T-helper 17 cell (primary cell): ENCODE measurements around the gene PAPSS1. TPM values are rescaled to one million over a fixed set of nuclear protein-coding genes. Genes with fewer than 3 reads are reported as not detected.
"Not testable (repeated sequence)": the region's sequence is repeated elsewhere in the genome, so short reads cannot be mapped to it uniquely, and the experiment has no call there.

Source experiments
- ATAC-seq: fragments of 150-1000 bp; cut with Tn5 transposase; 2 replicates; pipeline ENCODE4 v1.10.0; 2021; ENCODE audit warnings: mild to moderate bottlenecking, moderate library complexity
- DNase-seq, 3 donors: peaks; one replicate each; pipeline versions ENCODE4 v3.0.0 to v3.0.0-alpha.2; 2020 to 2021
- H3K9me3 ChIP-seq: one replicate; pipeline ENCODE4 v1.7.0; 2013; ENCODE audit warnings: low read length, mild to moderate bottlenecking; ENCODE audit not compliant: control insufficient read depth, poor library complexity, severe bottlenecking
- H3K27ac Mint-ChIP-seq: one replicate; pipeline ENCODE4 v1.8.0; 2022; ENCODE audit warnings: mild to moderate bottlenecking, moderate library complexity, mixed read lengths
- H3K27me3 Mint-ChIP-seq: one replicate; pipeline ENCODE4 v1.8.0; 2022; ENCODE audit warnings: mixed read lengths
- H3K36me3 Mint-ChIP-seq: one replicate; pipeline ENCODE4 v1.8.0; 2022; ENCODE audit warnings: low read depth, mixed read lengths
- H3K4me1 Mint-ChIP-seq: one replicate; pipeline ENCODE4 v1.8.0; 2022; ENCODE audit warnings: mild to moderate bottlenecking, mixed read lengths
- H3K4me3 Mint-ChIP-seq: one replicate; pipeline ENCODE4 v1.8.0; 2022; ENCODE audit warnings: mild to moderate bottlenecking, moderate library complexity, mixed read lengths
- total RNA-seq, 4 donors: library from RNA in 2 of 4; stranded (reverse) in 2 of 4; gene quantifications; one replicate each; pipeline ENCODE4 v1.2.3 and lab custom pipeline; 2022 to 2026

The PAPSS1 gene
- total RNA-seq, 2 donors from 2014 or later, result 13.1 to 14.8 TPM

DNA sequence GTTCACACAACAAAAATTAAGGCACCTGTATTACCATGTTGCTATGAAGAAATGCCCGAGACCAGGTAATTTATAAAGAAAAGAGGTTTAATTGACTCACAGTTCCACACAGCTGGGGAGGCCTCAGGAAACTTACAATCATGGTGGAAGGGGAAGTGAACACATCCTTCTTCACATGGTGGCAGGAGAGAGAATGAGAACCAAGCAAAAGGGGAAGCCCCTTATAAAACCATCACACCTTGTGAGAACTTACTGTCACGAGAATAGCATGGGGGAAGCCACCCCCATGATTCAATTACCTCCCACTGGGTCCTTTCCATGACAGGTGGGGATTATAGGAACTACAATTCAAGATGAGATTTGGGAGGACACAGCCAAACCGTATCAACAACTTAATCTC, 68.6 kb downstream of the PAPSS1 start:
- H3K27ac Mint-ChIP-seq, ATAC-seq, H3K4me1 Mint-ChIP-seq, H3K27me3 Mint-ChIP-seq, H3K4me3 Mint-ChIP-seq, H3K9me3 ChIP-seq, DNase-seq: not testable (repeated sequence)
- peaks cover 23% of the 10 kb centered on the region for H3K36me3 Mint-ChIP-seq

DNA sequence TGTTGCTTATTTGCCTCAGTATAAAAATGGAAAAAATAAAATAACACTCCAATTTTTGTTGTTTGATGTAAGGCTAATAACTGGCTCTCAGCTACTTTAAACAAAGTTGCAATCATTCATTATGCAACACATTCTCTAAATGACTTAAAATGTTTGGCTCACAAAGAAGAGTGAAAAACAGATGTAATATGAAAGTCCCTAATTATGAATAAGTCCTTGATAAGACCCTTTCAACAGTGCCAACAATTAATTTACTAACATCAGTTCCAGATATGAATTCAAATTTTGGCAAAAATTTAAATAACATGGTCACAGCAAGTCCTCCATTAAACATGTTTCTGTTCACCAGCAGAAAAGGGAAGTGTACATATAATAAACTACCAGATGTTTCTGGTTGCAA, 69.8 kb downstream of the PAPSS1 start:
- peaks cover 11% of the 10 kb centered on the region for H3K4me1 Mint-ChIP-seq
- no peak overlapping the region for H3K4me3 Mint-ChIP-seq
- ATAC-seq (no peak), DNase-seq (no peak)
- H3K27ac Mint-ChIP-seq, result no peak overlapping the region
- no peaks in the 10 kb centered on the region for H3K27me3 Mint-ChIP-seq
- peaks cover 26% of the 10 kb centered on the region for H3K36me3 Mint-ChIP-seq
- no peaks in the 10 kb centered on the region for H3K9me3 ChIP-seq

DNA sequence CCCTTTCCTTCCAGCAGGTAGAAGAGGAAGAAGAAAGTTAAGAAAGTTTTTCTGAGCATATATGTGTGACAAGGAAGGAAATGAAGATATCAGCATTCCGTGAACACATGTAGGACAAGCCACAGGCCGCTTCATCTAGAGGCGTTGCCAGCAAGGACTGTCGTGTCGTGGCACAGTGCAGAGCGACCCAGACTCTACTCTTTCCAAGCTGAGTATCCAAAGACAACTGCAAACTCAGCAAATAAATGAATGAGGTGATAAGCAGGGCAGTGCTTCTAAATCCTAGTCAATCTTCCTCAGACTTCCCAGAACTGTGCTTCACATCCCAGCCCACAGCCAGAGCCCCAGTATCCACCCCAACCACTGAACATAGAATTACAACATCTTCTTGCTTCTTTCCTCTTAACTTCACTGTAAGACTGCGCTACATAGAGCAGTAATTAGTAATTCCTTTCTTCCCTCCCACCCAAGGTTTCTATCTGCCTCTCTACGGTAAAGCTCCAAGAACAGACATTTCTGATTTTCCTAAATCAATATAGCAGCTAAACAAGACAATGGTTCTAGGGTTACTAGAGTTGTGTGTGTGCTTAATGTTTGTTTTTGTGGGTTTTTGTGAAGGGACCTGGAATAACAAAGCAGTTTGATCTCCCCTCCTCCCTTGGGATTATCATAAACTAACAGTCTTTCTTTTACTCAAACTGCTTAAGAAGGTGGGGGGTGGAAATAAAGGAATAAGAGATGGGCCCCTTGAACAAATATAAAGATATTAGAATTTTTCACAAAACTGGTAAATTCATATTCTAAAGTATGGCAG, 71.6 kb downstream of the PAPSS1 start:
- Mint-ChIP-seq H3K4me3 (no peak overlapping the region), H3K36me3 (peaks cover 28% of the 10 kb centered on the region), H3K27ac (no peak overlapping the region), H3K27me3 (no peaks in the 10 kb centered on the region), H3K4me1 (peaks cover 11% of the 10 kb centered on the region)
- ATAC-seq (no peak), DNase-seq (no peak)
- no peaks in the 10 kb centered on the region for H3K9me3 ChIP-seq

DNA sequence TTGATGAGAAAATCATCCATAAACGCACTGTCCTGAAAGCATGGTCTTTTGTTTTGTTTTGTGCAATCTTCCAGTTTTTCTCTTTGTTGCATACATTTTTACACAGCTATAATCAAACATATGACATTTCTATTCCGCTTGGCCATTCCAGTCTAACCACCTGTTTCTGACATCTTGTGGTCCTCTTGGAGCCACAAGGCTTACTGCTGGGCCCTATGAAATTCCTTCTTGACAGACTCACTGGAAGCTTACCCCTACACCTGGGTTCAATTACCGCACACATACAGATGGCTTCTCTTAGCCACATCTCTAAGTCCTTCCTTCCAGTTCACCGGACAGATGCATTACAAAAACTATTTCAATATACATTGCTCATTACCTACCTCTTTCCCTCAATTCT, 72.4 kb downstream of the PAPSS1 start:
- Mint-ChIP-seq H3K36me3 (peaks cover 27% of the 10 kb centered on the region), H3K27me3 (no peaks in the 10 kb centered on the region), H3K4me3 (no peak overlapping the region), H3K27ac (no peak overlapping the region), H3K4me1 (peaks cover 11% of the 10 kb centered on the region)
- ATAC-seq, result no peak
- DNase-seq, result no peak
- no peaks in the 10 kb centered on the region for H3K9me3 ChIP-seq

DNA sequence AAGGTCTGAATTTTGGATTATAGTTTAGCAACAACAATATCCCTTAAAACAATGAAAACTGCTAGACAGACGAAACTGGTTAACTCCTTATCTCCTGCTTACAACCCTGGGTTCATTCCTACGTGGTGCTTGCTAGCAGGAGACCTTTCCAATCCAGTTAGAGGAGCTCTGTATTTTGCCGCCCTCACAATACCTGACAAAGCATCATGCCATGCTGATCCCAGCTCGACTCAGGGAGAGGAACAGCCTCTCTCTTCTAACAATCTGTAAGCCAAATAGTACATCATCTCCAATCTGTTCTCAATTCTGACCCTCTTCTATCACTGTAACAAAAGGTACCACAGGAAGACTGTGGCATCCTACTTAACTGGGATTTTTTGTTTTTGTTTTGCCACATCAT, 74.4 kb downstream of the PAPSS1 start:
- H3K9me3 ChIP-seq, result no peaks in the 10 kb centered on the region
- no peak for ATAC-seq
- H3K36me3 Mint-ChIP-seq, result peaks cover 29% of the 10 kb centered on the region
- no peak overlapping the region for H3K27ac Mint-ChIP-seq
- H3K27me3 Mint-ChIP-seq, result no peaks in the 10 kb centered on the region
- DNase-seq, result no peak
- no peak overlapping the region for H3K4me3 Mint-ChIP-seq
- peaks cover 13% of the 10 kb centered on the region for H3K4me1 Mint-ChIP-seq

DNA sequence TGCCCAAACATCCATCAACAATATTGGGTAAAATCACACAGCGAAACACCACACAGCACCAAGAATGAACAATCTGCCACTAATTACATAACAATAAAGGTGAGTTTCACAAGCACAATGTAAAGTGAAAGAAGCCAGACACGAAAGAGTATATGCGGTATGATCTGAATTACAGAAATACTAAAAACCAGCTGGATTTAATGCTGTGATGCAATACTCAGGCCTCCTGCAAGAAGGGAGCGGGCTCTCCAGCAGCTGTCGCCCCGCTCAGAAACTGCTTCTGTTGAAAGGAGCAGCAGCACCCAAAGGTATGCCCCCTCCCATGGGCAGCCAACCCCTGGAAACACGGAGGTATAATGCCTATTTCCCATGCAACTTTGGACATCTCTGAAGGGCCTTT, 77.0 kb downstream of the PAPSS1 start:
- no peak for DNase-seq
- Mint-ChIP-seq H3K27me3 (no peaks in the 10 kb centered on the region), H3K27ac (no peak overlapping the region), H3K36me3 (peaks cover 23% of the 10 kb centered on the region), H3K4me1 (peaks cover 7% of the 10 kb centered on the region), H3K4me3 (no peak overlapping the region)
- ATAC-seq, result no peak
- no peaks in the 10 kb centered on the region for H3K9me3 ChIP-seq

DNA sequence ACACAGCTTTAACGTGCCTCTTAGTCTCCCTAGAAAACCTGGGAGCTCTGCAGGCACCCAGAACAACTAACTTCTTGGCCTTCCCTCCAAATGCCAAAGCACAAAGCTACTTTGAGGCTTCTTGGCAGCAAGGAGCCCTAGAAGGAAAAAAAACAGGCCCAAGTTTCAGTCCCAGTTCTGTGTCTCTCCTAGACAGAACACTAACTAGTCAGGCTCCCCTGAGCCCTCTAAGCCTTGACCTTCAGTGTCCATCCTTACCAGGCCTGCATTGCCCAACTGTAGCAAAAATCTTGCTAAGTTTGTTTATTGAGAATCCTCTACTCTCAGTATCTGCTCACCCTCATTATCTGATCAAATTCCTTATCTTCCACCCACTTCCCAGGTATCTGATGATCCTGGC, 79.2 kb downstream of the PAPSS1 start:
- Mint-ChIP-seq H3K27me3 (no peaks in the 10 kb centered on the region), H3K36me3 (peaks cover 17% of the 10 kb centered on the region), H3K4me3 (no peak overlapping the region), H3K4me1 (peaks cover 7% of the 10 kb centered on the region), H3K27ac (no peak overlapping the region)
- ATAC-seq, result no peak
- no peaks in the 10 kb centered on the region for H3K9me3 ChIP-seq
- no peak for DNase-seq

DNA sequence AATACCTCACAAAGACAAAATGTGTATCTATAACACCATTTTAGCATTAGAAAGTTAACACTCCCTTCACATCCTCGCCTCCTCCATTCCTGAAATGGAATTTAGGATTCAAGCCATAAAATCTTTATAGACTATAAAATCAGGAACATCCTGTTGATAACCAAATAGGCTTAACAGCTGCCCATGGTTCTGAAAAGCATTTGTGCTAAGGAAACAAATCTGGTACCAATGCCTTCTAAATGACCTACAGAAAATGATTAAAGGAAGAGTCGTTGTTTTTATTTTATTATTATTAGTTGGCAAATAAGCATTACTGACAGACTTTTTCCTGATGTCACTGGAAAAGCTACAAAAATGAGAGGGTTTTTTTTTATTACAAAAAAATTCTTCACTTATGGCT, 79.8 kb downstream of the PAPSS1 start:
- Mint-ChIP-seq H3K27me3 (no peaks in the 10 kb centered on the region), H3K36me3 (peaks cover 14% of the 10 kb centered on the region), H3K4me3 (no peak overlapping the region), H3K27ac (no peak overlapping the region), H3K4me1 (peaks cover 6% of the 10 kb centered on the region)
- DNase-seq (no peak), ATAC-seq (no peak)
- no peaks in the 10 kb centered on the region for H3K9me3 ChIP-seq

DNA sequence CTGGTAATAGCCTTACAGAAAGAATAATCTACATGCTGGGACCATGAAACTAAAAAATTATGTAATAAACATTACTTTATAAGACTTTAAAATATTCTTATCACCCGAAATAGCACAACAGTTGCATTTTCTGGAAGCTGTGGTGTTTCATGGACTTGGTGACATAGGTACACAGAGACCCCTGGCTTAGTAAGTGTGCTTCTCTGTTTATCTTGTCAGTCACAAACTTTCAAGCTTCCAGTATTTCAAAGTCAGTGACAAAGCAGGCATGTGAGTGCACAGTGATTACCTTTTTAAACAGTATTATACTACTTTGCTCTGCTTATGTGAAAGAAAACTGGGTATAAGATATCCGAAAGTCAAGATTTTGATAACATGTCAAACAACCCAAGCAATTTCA, 84.3 kb downstream of the PAPSS1 start:
- DNase-seq (no peak), ATAC-seq (no peak)
- Mint-ChIP-seq H3K4me3 (no peak overlapping the region), H3K4me1 (peaks cover 3% of the 10 kb centered on the region), H3K27ac (no peak overlapping the region), H3K36me3 (peaks cover 3% of the 10 kb centered on the region), H3K27me3 (no peaks in the 10 kb centered on the region)
- no peaks in the 10 kb centered on the region for H3K9me3 ChIP-seq

DNA sequence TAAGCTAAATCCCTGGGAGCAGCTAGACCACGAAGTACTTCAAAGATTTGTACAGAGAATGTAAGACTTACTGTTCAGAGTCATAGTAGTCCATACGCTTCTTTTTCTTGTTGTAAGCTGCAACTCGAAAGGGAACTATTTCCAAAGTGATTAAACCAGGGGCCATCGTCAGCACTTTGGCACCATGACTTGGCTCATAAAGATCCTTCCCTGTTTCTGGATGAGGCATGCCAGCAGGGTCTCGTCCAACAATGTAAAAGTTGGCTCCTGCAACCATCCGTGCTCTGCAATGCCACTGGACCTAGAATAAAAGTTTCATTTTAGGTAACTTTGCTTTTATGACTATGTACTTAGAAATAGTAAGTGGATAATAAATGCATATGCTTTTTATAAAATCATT, 88.5 kb downstream of the PAPSS1 start:
- Mint-ChIP-seq H3K36me3 (peaks cover 10% of the 10 kb centered on the region), H3K4me1 (peaks cover 3% of the 10 kb centered on the region), H3K4me3 (no peak overlapping the region), H3K27ac (no peak overlapping the region), H3K27me3 (no peaks in the 10 kb centered on the region)
- DNase-seq (no peak), ATAC-seq (no peak)
- H3K9me3 ChIP-seq, result no peaks in the 10 kb centered on the region

DNA sequence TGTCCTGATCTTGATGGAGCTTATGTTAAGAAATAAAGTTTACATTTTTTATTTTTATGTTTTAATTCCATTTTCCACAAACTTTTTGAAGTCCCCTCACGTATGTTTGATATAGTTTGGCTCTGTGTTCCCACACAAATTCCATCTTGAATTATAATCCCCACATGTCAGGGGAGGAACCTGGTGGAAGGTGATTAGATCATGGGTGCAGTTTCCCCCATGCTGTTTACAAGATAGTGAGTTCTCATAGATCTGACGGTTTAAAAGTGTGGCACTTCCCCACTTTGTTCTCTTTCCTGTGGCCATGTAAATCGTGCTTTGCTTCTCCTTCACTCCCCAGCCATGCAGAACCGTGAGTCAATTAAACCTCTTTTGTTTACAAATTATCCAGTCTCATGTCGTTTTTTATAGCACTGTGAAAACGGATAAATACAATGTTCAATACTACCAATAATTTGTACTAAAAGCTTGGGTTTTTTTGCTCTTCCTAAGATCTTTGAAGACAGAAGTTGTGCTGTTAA, 89.8 kb downstream of the PAPSS1 start:
- no peak for DNase-seq
- no peaks in the 10 kb centered on the region for H3K27me3 Mint-ChIP-seq
- ATAC-seq, result no peak
- no peak overlapping the region for H3K4me3 Mint-ChIP-seq
- no peak overlapping the region for H3K27ac Mint-ChIP-seq
- H3K36me3 Mint-ChIP-seq, result peaks cover 10% of the 10 kb centered on the region
- no peaks in the 10 kb centered on the region for H3K9me3 ChIP-seq
- H3K4me1 Mint-ChIP-seq, result peaks cover 3% of the 10 kb centered on the region

DNA sequence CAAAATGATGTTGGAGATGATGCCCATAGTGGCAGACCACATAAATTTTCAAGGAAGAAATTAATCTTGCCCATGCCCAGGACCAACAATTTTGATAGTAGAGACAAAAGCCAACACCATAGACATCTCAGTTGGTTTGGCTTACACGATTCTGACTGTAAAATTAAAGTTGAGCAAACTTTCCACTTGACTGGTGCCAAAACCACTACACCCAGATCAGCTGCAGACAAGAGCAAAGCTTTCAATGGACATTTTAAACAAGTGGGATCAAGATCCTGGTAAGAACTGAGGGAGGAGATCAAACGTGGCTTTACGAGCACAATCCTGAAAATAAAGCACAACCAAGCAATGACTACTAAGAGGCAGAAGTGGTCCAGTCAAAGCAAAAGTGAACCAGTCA, 90.7 kb downstream of the PAPSS1 start:
- no peak overlapping the region for H3K27ac Mint-ChIP-seq
- DNase-seq (no peak), ATAC-seq (no peak)
- H3K4me1 Mint-ChIP-seq, result peaks cover 3% of the 10 kb centered on the region
- H3K4me3 Mint-ChIP-seq, result no peak overlapping the region
- no peaks in the 10 kb centered on the region for H3K27me3 Mint-ChIP-seq
- H3K9me3 ChIP-seq, result no peaks in the 10 kb centered on the region
- H3K36me3 Mint-ChIP-seq, result peaks cover 10% of the 10 kb centered on the region

DNA sequence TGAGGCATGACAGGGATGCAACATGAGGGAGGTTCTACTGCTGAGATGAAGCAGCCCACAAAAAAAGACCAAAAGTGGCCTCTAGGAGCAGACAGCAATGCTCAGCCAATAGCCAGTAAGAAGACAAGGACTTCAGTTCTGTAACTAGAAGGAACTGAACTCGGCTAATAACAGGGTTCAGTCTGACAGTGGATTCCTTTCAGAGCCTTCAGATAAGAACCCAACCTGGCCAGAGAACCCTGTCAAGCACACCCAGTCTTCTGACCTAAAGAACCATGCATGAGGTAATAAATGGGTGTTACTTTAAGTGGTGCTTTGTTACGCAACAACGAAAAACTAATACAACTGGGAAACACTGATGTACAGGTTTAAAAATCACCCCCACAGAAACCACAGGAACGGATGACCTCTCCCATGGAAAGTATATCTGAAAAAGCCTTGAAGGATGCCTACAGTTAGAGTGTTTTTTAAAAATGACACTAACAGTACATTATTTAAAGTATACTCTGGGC, 94.6 kb downstream of the PAPSS1 start:
- no peak for DNase-seq
- no peak for ATAC-seq
- Mint-ChIP-seq H3K27ac (no peak overlapping the region), H3K27me3 (no peaks in the 10 kb centered on the region), H3K4me1 (no peaks in the 10 kb centered on the region), H3K36me3 (peaks cover 7% of the 10 kb centered on the region), H3K4me3 (no peak overlapping the region)
- H3K9me3 ChIP-seq, result no peaks in the 10 kb centered on the region

DNA sequence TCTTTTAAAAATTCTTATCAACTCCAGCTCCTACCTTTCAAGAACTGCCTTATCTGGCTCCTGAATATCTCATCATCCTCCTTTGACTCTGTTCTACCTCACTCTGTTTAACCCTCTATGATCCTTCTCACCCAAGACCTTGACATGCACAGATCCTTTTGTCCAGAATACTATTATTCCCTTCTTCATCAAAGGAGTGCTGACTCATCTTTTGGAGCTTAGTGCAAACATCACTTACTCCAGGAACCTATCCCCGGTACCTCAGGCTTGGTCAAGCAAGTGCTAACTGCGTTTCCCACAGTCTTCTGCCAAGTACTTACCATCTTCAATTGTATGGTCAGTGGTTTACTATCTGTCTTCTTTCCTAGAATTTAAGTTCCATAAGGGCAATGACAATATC, 96.0 kb downstream of the PAPSS1 start:
- no peaks in the 10 kb centered on the region for H3K27me3 Mint-ChIP-seq
- ATAC-seq (no peak), DNase-seq (no peak)
- H3K9me3 ChIP-seq, result no peaks in the 10 kb centered on the region
- H3K36me3 Mint-ChIP-seq, result no peaks in the 10 kb centered on the region
- H3K4me3 Mint-ChIP-seq, result no peak overlapping the region
- no peaks in the 10 kb centered on the region for H3K4me1 Mint-ChIP-seq
- H3K27ac Mint-ChIP-seq, result no peak overlapping the region
